Fibroblast of lung (primary cell): Measurements from ENCODE around the gene PKDCC. TPM values are rescaled to one million over a fixed set of nuclear protein-coding genes. Genes with fewer than 3 reads are reported as not detected.
A peak's percentile ranks its signal among the peaks of the same experiment; 100 is the strongest.
"Not testable (repeated sequence)": the region's sequence is repeated elsewhere in the genome, so short reads cannot be mapped to it uniquely, and the experiment has no call there.

Experiments used
- DNase-seq, 2 donors: peaks; one replicate each; pipeline versions ENCODE4 v3.0.0 to v3.0.0-alpha.2; 2010; ENCODE audit warnings: low read depth in 2 of 2
- H2AFZ ChIP-seq: 2 replicates; pipeline ENCODE4 v1.5.1; 2012; ENCODE audit warnings: low read length, control low read depth, inconsistent platforms
- H3K27ac ChIP-seq: 2 replicates; pipeline ENCODE4 v1.5.1; 2011; ENCODE audit warnings: low read length, control low read depth; ENCODE audit not compliant: insufficient read depth
- H3K27me3 ChIP-seq: 2 replicates; pipeline ENCODE4 v1.5.1; 2011; ENCODE audit warnings: mild to moderate bottlenecking, low read length; ENCODE audit not compliant: control insufficient read depth, insufficient read depth
- H3K36me3 ChIP-seq: 2 replicates; pipeline ENCODE4 v1.5.1; 2011; ENCODE audit warnings: low read length; ENCODE audit not compliant: control insufficient read depth, insufficient read depth
- H3K4me1 ChIP-seq: 2 replicates; pipeline ENCODE4 v1.5.1; 2011; ENCODE audit warnings: low read length; ENCODE audit not compliant: control insufficient read depth, insufficient read depth; ENCODE audit errors: extremely low read depth
- H3K4me2 ChIP-seq: 2 replicates; pipeline ENCODE4 v1.5.1; 2011; ENCODE audit warnings: low read length, control low read depth; ENCODE audit not compliant: insufficient read depth; ENCODE audit errors: extremely low read depth
- H3K4me3 ChIP-seq, 4 experiments: fragments of 200-600 bp in 1 of 4; sonication (generic) in 1 of 4; replicated peaks in 1 of 4; 2 replicates each; pipeline ENCODE4 v1.5.1; 2011 to 2016; ENCODE audit warnings: low read length in 4 of 4, low read depth in 3 of 4, mild to moderate bottlenecking in 3 of 4, control low read depth in 2 of 4, inconsistent platforms in 1 of 4, mixed read lengths in 1 of 4; ENCODE audit not compliant: insufficient read depth in 1 of 4; ENCODE audit errors: control extremely low read depth in 1 of 4
- H3K79me2 ChIP-seq: 2 replicates; pipeline ENCODE4 v1.5.1; 2012; ENCODE audit warnings: mild to moderate bottlenecking, low read length, inconsistent platforms; ENCODE audit not compliant: control insufficient read depth, insufficient read depth
- H3K9ac ChIP-seq: 2 replicates; pipeline ENCODE4 v1.5.1; 2011; ENCODE audit warnings: mild to moderate bottlenecking, low read length, control low read depth; ENCODE audit not compliant: insufficient read depth
- H3K9me3 ChIP-seq: 2 replicates; pipeline ENCODE4 v1.5.1; 2012; ENCODE audit warnings: low read depth, low read length; ENCODE audit not compliant: control insufficient read depth, insufficient read depth
- H4K20me1 ChIP-seq: 2 replicates; pipeline ENCODE4 v1.5.1; 2011; ENCODE audit warnings: low read length; ENCODE audit not compliant: control insufficient read depth, insufficient read depth; ENCODE audit errors: extremely low read depth
- EZH2 ChIP-seq: IDR thresholded peaks from 2 replicates; pipeline ENCODE4 v1.5.1; 2012; ENCODE audit warnings: low read length, control low read depth, mild to moderate bottlenecking; ENCODE audit errors: missing control alignments
- polyA plus RNA-seq, 2 donors: library from polyadenylated mRNA; depleted of rRNA in 1 of 2; stranded (reverse) in 1 of 2; unstranded in 1 of 2; fragments of >200 nt; gene quantifications; 2 replicates each; pipeline ENCODE4 v1.2.1, GENCODE V29; 2011 to 2012; ENCODE audit warnings: missing spikeins in 1 of 2
- total RNA-seq: library from RNA; depleted of rRNA; stranded (reverse); fragments of >200 nt; gene quantifications from 2 replicates; pipeline ENCODE4 v1.2.1, GENCODE V29; 2014
- TF ChIP-seq, protein P1 (sequence below), 2 donors: IDR thresholded peaks in 1 of 2; conservative IDR thresholded peaks in 1 of 2; 1 replicate in 1 of 2; 2 replicates in 1 of 2; pipeline ENCODE4 v1.5.1; 2011 to 2012; ENCODE audit warnings: low read length in 2 of 2, control low read depth in 1 of 2, inconsistent platforms in 1 of 2, low read depth in 1 of 2, mild to moderate bottlenecking in 1 of 2

Gene PKDCC
- total and polyA plus RNA-seq, 2 donors (not counting 1 experiment from before 2014, with no cell fraction given), result 48.4 to 63.9 TPM

DNA sequence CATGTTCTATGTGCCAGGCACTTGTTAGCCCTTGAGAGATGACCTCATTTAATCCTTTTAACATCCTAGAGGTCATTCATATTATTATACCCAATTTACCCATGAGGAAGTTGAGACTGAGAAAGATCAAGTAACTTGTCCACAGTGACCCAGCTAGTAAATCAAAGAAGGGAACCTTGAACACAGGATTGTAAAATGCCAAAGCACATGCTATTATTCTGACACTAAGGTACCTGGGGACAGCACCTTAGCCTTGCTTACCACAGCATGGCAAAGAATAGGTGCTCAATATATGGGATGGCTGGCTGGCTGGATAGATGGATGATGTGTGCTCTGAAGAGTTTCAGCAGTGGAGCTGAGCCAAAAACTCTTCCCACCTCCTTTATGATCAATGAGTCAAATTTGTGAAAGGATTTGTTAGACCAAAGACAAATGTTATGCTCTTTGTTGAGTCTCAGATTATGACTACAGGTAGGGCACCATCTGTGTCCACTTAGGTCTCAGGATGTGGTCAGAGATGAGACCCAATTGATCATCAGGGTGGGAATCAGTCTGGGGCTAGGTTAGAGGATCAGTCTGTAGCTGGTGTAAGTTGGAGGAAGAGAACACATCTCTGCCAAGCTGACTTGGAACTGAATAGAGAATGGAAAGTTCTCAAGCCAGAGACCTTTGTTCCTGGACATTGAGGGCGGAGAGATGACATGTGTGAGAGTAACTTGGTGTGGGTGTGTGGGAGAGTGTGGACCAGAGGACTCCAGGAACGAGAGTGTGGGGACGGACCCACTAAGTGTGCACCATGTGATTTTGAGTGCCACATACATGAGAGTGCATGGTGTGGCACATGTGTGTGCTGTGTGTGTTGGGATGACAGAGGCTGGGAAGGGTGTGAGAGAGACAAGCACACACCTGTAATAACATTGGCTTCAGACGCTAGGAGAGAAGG, 16.3 kb upstream of the PKDCC start:
- Histone ChIP-seq H3K4me1 (no peaks in the 10 kb centered on the region), H3K79me2 (no peaks in the 10 kb centered on the region), H3K4me3 (no peak overlapping the region), H3K27ac (no peak overlapping the region), H4K20me1 (no peaks in the 10 kb centered on the region), H3K36me3 (no peaks in the 10 kb centered on the region), H3K27me3 (peaks cover 8% of the 10 kb centered on the region), H3K9me3 (no peaks in the 10 kb centered on the region), H3K9ac (no peak overlapping the region), H2AFZ (no peak overlapping the region), H3K4me2 (no peak overlapping the region)
- DNase-seq, result peak in 1 of 2 donors; percentile 44
- TF ChIP-seq, protein P1, sequence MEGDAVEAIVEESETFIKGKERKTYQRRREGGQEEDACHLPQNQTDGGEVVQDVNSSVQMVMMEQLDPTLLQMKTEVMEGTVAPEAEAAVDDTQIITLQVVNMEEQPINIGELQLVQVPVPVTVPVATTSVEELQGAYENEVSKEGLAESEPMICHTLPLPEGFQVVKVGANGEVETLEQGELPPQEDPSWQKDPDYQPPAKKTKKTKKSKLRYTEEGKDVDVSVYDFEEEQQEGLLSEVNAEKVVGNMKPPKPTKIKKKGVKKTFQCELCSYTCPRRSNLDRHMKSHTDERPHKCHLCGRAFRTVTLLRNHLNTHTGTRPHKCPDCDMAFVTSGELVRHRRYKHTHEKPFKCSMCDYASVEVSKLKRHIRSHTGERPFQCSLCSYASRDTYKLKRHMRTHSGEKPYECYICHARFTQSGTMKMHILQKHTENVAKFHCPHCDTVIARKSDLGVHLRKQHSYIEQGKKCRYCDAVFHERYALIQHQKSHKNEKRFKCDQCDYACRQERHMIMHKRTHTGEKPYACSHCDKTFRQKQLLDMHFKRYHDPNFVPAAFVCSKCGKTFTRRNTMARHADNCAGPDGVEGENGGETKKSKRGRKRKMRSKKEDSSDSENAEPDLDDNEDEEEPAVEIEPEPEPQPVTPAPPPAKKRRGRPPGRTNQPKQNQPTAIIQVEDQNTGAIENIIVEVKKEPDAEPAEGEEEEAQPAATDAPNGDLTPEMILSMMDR (conservative IDR thresholded peaks at IDR 0.05 in 1 of 2, IDR thresholded peaks at IDR 0.05 in 1 of 2; ENCODE audit: low read depth in 1 of 2, low read length in 2 of 2), result no peak
- no peak for TF ChIP-seq EZH2

DNA sequence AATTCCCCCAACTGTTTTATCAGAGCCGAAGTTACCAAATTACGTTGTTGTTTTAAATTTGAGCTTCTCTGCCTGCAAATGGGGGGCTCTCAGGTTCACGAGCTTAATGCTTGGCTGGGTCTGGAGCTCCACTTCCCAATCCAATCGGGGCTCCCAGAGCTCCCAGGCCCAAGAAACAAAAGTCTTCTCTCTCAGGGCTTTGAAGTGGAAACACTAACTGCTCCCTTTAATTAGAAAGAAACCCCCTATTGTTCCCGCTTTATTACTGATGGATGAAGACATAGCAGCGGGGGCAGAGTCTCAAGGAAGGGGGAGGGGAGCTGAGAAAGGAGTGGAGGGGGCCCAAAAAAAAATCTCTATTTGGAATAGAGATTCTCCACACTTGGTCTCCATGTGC, 15.6 kb upstream of the PKDCC start:
- no peaks in the 10 kb centered on the region for H3K4me1 ChIP-seq
- H3K4me2 ChIP-seq, result no peak overlapping the region
- H3K79me2 ChIP-seq, result no peaks in the 10 kb centered on the region
- H4K20me1 ChIP-seq, result no peaks in the 10 kb centered on the region
- no peaks in the 10 kb centered on the region for H3K36me3 ChIP-seq
- DNase-seq, result no peak
- H3K9ac ChIP-seq, result no peak overlapping the region
- H3K27me3 ChIP-seq, result peaks cover 5% of the 10 kb centered on the region
- no peak for TF ChIP-seq EZH2
- TF ChIP-seq, protein P1 (conservative IDR thresholded peaks at IDR 0.05 in 1 of 2, IDR thresholded peaks at IDR 0.05 in 1 of 2; ENCODE audit: low read depth in 1 of 2, low read length in 2 of 2), result no peak
- no peak overlapping the region for H3K27ac ChIP-seq
- H3K9me3 ChIP-seq, result no peaks in the 10 kb centered on the region
- no peak overlapping the region for H3K4me3 ChIP-seq
- H2AFZ ChIP-seq, result no peak overlapping the region

- no peaks in the 10 kb centered on the region for H3K36me3 ChIP-seq
Observed at GRCh38 chr2:42032745-42033144, 15.1 kb upstream of the PKDCC start.

GRCh38 chr2:42034096-42034495, 13.7 kb upstream of the PKDCC start:
- not testable (repeated sequence) for H2AFZ ChIP-seq, H3K4me3 ChIP-seq, DNase-seq, H4K20me1 ChIP-seq, H3K27ac ChIP-seq, H3K9me3 ChIP-seq, H3K9ac ChIP-seq, H3K4me1 ChIP-seq, H3K4me2 ChIP-seq, H3K27me3 ChIP-seq, H3K79me2 ChIP-seq, H3K36me3 ChIP-seq

More at GRCh38 chr2:42032745-42033144, 15.1 kb upstream of the PKDCC start:
- no peak overlapping the region for H3K4me3 ChIP-seq
- H3K27ac ChIP-seq, result no peak overlapping the region
- peaks cover 5% of the 10 kb centered on the region for H3K27me3 ChIP-seq
- no peaks in the 10 kb centered on the region for H3K4me1 ChIP-seq
- H3K4me2 ChIP-seq, result no peak overlapping the region
- H2AFZ ChIP-seq, result no peak overlapping the region
- H3K9me3 ChIP-seq, result no peaks in the 10 kb centered on the region
- TF ChIP-seq, protein P1 (conservative IDR thresholded peaks at IDR 0.05 in 1 of 2, IDR thresholded peaks at IDR 0.05 in 1 of 2; ENCODE audit: low read depth in 1 of 2, low read length in 2 of 2), result no peak
- no peak for TF ChIP-seq EZH2
- no peak overlapping the region for H3K9ac ChIP-seq
- no peaks in the 10 kb centered on the region for H4K20me1 ChIP-seq
- no peaks in the 10 kb centered on the region for H3K79me2 ChIP-seq
- no peak for DNase-seq
